A673 (cell line): ENCODE measurements around the gene INTS1.

Experiments used
- CTCF ChIP-seq: fragments of 300-800, 200-600 bp; sonication (generic); conservative IDR thresholded peaks from 2 replicates; pipeline ENCODE4 v1.5.1; 2017; ENCODE audit warnings: low read depth, mild to moderate bottlenecking, antibody characterized with exemption, low read length, moderate library complexity, mixed read lengths
- EZH2 ChIP-seq: fragments of 200-600 bp; sonication (generic); IDR thresholded peaks from 2 replicates; pipeline ENCODE4 v1.6.1; 2017; ENCODE audit warnings: borderline replicate concordance, low read depth, mild to moderate bottlenecking, mixed read lengths, antibody characterized with exemption, low read length; ENCODE audit not compliant: poor library complexity, severe bottlenecking

GRCh38 chr7:1498370-1499305 is 5.6 kb downstream of the INTS1 start:
- TF ChIP-seq CTCF (no peak), EZH2 (no peak)
